MM.1S (cell line): ENCODE measurements around the gene ITGB3.

Experiments
- EZH2 ChIP-seq: fragments of 300-600 bp; sonication (generic); optimal IDR thresholded peaks from 2 replicates; pipeline ENCODE3; 2017; ENCODE audit warnings: low read depth, mild to moderate bottlenecking, antibody characterized with exemption, low read length, mixed read lengths
- EZH2phosphoT487 ChIP-seq: fragments of 300-600 bp; sonication (generic); IDR thresholded peaks from 2 replicates; pipeline ENCODE4 v1.6.1; 2018; ENCODE audit warnings: antibody characterized with exemption, low read length
- TF ChIP-seq, protein P1 (sequence below): fragments of 300-600 bp; sonication (generic); IDR thresholded peaks from 2 replicates; pipeline ENCODE4 v1.5.1; 2016; ENCODE audit warnings: antibody characterized with exemption, low read length, mixed read lengths

DNA sequence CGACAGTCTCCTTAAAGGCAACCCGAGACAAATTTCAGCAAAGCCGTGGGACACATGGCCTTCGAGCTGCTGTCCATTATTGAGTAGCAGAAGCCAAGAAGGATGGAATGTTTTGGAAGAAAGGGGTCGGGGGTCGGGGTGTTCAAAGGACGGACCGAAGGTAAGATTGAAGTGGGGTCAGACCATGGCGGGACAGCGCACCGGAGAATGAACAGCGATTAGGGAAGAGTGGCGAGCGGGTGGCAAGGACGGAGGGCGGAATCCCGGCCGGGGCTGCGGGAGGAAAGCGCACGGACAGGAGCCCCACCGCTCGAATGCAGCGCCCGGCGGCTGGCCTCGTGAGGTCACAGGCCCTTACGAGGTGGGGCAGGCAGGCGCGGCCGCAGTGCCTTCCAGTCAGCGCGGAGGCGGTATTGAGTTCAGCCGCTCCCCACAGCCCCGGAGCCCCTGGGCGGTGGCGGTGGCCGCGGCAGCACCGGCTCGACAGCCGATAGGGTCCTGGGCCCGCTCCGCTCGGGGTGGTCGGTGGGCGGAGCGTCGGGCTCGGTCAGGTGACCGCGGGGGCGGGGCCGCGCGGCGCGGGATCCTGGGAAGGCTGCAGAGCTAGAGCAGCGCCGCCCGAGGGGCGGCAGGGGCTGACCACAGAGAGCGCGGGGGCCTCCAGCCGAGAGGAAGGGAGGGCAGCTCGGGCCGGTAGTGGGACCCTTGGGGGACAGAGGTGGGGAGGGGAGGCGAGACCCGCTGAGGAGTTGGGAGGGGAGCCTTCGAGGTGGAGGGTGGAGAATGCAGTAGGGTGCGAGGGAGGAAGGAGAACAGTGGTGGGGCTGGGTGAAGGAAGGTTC is 70.0 kb downstream of the ITGB3 start, which contains the start of gene EFCAB13:
- TF ChIP-seq, protein P1, sequence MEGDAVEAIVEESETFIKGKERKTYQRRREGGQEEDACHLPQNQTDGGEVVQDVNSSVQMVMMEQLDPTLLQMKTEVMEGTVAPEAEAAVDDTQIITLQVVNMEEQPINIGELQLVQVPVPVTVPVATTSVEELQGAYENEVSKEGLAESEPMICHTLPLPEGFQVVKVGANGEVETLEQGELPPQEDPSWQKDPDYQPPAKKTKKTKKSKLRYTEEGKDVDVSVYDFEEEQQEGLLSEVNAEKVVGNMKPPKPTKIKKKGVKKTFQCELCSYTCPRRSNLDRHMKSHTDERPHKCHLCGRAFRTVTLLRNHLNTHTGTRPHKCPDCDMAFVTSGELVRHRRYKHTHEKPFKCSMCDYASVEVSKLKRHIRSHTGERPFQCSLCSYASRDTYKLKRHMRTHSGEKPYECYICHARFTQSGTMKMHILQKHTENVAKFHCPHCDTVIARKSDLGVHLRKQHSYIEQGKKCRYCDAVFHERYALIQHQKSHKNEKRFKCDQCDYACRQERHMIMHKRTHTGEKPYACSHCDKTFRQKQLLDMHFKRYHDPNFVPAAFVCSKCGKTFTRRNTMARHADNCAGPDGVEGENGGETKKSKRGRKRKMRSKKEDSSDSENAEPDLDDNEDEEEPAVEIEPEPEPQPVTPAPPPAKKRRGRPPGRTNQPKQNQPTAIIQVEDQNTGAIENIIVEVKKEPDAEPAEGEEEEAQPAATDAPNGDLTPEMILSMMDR: peak; percentile 28
- TF ChIP-seq EZH2phosphoT487 (no peak), EZH2 (no peak)
